SKM-1 treated with dmso at 0.1 percent for 144 hours (cell line): ENCODE results near the gene IRF2BP2.

Experiments used
- DNase-seq: peaks from one replicate; lab custom pipeline; 2025; ENCODE audit not compliant: unreplicated experiment; lab: John Stamatoyannopoulos, UW

The IRF2BP2 gene

GRCh38 chr1:234614081-234614489, 4.1 kb upstream of the IRF2BP2 start:
- DNase-seq = no peak

DNA sequence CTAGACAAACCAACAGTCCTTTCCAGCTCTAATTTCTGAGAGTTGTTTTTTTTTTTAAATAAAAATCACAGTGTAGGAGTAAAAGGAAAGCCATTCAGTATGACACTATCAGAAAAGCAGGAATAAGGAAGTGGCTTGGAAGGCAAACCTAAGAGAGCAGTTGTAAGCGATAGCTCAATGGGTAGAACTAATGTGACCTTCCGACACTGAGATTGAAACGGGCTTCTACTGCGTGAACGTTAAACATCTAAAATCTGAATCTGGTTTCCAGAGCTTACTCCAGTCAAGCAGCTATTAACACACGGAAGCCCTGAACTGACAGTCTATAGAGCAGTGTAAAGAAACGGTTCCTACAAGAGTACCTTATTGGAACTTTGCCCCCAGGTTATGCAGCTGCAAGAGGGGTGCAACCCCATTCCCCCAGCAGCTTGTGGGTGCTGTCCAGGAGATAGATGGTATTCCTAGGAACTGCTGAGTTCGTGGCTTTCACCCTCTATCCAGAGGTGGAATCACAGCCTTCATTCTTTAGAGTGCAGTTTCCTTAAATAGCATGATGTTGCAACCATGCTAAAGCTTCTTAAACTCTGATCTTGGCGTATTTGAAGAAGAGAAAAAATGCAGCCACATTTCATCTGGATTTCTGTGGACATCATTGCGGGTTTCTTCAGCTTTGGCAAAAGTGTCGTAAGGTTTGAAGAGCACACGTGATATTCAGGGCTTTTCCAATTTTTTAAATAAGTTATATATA, 3.3 kb upstream of the IRF2BP2 start:
- peak; percentile 88 for DNase-seq

DNA sequence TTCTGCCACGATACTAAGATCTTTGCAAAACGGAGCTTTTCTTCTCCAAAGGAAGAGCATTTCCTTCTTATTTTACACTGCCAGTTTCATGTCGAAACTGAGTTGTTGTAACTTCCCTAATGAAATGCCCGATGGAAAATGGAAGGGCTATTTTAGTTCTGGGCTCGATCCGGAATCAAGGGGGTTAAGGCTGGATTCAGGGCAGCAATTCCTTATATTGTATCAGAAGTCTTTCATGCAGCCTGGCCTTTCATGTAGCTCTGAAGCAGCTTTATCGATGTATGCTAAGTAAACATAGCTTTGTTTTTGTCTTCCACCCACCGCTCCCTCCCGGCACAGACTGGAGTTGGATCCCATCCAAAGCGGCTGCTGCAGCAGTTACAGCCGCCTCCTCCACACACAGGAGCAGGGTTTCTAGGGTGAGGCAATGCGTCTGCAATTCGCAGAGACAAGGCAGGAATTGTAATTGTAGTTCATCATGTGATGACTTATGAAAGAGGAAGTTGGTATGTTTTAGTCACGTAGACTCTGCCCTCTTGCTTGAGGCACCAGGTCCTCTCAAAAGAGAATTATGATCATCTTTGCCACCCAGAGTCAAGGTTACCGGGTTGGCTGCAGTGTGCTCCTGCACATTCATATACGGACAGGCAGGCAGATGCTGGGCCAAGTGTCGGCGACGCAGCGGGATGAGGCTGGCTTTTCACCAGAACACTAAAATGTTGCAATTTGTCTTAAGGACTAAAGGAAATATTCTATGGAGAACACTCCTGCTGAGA, 2.6 kb upstream of the IRF2BP2 start:
- peak; percentile 100 for DNase-seq

DNA sequence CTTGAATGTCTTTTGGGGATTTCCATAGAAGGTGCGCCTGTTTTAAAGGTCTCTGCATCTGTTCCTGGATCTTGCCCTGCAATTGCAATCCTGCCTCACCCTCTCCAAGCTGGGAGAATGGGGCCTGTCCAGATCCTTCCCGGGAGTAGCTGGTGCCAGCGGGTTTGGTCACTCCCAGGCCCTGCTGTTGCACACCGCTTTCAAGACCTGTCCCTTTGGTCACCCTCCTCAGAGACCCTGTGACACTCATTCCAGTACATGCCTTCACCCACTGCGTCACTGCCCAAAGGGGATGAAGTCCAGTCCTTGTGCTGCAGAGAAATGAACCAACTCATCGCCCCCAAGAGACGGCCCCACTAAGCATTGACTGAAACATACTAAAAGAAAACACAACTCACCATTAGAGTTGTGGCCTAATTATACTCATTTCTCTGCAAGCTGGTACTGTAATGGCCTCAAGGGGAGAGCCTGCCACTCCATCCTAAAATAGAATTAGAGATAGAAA, 1.9 kb upstream of the IRF2BP2 start:
- DNase-seq = no peak

DNA sequence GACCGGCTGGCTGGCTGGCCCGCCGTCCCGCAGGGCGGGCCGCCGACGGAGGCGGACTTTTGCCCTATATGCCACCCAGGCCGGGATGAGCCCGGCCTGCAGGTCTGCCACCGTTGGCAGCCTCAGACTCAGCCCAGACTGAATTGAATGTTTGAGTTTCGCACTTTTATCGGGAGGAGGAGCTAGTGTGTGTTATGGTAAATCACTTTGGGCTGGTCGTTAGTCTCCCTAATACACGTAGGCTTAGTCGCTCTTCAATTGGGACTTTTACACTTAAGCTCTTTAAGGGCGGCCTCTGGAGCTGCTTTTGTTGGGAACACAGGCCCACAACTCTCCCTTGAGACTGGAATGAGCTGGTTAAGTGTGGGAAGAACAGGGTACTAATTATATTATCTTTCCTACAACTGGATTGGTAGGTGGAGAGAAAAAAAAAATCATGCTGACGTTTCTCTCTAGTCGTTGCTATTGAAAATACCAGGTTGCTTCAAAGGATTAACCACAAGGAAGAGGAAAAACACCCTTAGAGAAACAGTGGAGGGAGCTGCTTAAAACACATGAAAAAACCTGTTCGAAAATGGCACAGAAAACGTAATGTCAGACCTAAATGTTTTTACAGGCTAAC, 1.4 kb upstream of the IRF2BP2 start:
- peak; percentile 66 for DNase-seq

- peak; percentile 91 for DNase-seq
These were observed 767 bp upstream of the IRF2BP2 start for GRCh38 chr1:234610666-234611224.

DNA sequence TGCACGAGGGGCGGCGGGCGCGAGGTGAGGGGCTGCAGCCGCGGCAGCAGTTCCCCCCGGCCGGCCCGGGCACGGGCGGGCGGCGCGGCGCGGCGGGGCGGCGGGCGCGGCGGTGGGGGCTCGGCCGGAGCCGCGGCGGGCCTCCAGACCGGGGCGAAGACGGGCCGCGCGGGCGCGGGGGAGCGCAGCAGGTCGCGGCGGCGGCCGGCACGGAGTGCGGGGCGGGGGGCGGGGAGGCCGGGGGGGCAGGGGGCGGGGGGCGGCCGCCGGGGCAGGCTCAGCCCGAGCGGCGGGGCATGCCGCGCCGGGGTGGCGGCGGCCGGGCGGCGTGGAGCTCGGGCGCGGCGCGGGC, 311 bp downstream of the IRF2BP2 start:
- DNase-seq = no peak

- DNase-seq = peak; percentile 36
These were observed 877 bp downstream of the IRF2BP2 start for GRCh38 chr1:234608911-234609690.

DNA sequence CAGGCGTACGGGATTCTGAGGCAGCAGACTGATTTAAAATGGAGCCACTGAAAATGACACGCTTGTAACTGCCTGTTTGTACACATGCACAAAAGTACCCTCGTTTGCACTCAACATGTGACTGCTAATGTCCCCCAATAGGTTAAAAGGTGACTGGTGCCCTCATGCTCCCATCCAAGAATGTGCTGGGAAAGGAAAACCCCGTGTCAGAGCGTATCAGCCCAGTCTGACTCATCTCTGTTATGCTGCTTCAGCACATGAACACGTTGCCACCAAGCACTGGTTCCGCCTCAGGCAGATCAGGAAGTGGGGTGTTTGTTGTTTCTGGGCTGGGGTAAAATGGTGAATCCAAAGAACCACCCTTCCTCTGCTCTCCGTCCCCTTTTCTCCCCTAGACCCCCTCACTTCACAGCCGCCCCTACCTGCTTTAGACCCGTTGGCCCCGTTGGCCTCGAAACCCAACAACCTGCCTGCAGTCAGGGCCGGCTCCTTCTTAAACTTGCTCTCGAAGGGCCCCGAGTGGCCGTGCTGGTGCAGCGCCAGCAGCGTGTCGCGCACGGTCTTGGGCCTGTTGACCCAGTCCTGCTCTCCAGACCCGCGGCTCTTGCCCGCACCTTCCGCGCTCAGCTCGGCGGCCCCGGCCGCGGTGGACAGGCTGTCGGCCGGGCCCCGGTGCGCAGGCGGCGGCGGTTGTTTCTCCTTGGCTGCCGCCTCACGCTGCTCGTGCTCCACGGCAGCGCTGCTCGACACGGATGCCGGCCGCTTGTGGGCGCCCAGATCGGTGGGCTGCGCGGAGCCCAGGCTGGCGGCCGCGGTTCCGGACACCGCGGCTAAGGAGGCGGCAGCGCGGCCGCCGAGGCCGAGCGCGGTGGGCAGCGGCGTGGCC, 1.7 kb downstream of the IRF2BP2 start:
- DNase-seq = peak; percentile 85

DNA sequence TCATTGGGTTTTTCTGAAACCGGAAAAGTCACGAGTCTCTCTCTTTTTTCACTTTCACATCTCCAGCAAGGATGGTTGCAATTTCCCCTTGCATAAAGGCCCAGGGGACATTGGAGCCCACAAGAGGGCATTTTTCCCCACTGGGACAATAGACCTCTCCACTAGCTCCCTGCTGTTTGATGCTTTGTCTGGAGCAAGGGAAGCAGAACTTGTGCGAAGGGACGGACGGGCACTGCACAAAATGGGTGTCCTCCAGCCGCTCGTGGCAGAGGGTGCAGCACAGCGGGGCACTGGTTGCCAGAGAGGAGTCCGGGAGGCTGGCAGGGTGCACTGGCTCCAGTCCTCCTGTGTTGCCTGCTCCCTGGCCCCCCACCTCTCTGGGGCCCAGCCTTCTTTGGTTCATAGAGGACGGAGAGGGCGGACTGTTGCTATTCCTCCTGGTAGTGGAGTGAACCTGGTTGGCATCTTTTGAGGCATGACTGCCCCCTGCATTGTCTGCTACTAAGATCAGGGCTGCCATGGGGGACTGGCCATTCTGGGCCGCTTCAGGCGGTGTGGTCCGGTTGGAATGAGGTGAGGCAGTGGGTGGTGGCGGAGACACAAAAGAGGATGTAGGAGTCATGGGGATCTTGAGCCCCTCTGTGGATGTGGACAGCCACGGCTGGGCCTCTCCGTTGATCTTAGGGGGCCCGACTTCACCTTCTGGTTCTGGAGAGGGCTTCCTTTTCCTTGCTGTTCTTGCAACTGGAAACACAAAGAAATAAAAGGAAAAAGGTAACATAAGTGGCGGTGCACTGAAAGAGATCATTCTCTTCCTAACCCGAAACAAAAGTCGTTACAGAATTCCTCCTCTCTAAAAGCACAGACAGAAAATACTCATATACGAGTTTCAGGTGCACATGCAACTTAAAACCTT, 2.6 kb downstream of the IRF2BP2 start:
- peak; percentile 68 for DNase-seq

- DNase-seq = no peak
These were observed 3.2 kb downstream of the IRF2BP2 start for GRCh38 chr1:234606784-234607108.

DNA sequence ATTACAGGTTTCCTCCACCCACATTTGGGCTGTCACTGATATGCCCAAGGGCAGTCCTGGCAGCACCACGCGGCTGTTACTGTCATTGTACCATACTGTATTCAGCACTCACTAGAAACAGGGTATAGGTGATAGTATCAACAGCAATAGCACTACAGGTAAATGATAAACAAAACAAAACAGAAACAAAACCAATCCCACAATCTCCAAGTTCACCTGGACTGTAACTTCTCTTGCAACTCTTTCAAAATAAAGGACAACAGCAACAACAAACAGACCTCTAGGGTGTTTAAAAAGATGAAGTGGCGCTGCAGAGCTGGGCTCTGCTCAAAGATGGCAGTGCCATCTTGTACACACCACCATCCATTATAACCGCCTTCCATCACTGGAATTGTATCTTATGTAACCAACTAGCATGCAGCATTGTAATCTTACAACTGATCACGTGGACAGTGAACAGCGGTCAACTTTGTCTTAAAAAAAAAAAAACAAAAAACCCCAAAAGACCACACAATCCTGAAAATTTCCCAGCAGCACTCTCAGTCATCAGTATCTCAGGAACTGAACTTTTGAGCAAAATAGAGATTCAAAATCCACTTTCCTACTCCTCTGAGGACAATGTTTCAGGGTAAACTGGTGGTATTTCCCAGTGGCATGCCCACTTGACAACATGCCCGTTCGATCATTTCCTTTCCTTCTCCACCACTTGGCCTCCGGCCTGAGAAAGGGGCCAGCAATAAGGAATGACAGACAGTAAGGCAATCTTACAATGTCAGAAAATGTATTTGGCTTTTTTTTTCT, 3.8 kb downstream of the IRF2BP2 start:
- peak; percentile 63 for DNase-seq

DNA sequence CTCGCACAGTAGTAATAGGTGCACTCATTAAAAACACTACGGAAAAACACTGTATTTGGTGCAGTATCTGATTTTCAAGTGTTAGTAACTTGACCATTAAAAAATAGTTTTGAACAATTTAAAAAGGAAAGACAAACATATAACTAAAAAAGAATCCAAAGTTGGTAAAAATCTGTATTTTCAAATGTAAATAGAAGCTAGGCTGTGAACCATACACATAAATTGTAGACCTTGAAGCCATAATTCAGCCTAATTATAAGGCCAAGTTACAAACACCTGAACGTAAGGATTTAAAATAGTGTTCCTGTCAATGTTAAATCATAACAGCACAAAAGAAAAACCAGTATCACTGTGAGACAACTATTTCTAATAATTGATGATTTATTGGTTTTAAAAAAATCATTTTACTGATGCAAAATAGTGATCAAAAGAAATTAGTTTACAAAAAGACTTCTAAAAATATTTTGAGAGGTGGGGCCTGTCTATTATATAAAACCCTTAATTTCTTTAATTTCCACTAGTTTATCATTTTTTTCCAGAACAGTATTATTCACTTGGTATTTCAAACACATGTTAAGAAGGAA, 4.5 kb downstream of the IRF2BP2 start:
- no peak for DNase-seq

GRCh38 chr1:234604495-234605398, 5.2 kb downstream of the IRF2BP2 start:
- DNase-seq = no peak

DNA sequence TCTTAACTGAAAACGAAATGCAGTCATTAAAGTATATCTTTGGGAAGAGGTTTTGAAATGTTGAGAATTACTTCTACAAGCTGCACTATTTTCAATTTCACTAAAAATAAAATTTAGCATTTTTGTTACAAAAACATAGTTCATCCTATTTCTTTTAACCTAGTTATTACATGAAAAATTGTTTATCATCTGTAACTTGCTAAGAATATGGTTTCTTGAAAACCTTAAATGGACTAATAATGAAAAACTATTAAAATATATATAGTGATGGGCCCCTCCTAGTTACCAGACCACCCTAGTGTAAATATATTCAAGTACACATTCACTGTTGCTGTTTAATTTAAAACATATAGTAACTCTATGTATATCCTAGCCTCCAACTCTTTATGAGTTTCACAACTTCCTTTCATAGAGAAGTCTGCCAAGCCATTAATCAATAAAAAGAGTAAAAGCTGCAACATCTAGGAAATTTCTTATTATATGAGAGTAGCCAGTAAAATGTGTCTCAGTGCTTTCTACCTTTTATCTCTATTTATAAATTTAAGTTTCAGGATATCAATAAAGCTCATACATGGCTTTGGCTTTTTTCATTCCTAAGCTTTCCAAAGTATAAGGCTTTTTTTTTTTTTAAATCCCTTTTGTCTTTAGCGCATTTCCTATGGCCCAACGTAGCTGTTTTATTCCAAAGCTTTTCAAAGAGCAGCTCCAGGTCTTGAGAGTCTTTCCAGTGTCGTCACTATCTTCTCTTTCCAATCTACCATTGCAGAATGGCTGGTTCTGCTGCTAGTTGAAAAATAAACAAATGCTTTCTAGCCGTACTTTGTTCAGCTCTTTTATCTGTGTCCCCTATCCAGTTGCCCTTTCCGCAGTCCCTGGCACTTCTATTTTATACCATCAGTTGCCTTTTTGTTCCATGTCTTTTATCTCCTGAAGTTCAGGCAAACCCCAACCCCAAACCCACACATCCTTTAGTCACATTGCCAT, 6.5 kb downstream of the IRF2BP2 start:
- no peak for DNase-seq
